ENCODE results near the gene IFT43. TPM values are rescaled to one million over a fixed set of nuclear protein-coding genes. Genes with fewer than 3 reads are reported as not detected.

IFT43 gene
- polyA plus RNA-seq, 3 donors: 50.3 to 51.3 (median 51.2) TPM

DNA sequence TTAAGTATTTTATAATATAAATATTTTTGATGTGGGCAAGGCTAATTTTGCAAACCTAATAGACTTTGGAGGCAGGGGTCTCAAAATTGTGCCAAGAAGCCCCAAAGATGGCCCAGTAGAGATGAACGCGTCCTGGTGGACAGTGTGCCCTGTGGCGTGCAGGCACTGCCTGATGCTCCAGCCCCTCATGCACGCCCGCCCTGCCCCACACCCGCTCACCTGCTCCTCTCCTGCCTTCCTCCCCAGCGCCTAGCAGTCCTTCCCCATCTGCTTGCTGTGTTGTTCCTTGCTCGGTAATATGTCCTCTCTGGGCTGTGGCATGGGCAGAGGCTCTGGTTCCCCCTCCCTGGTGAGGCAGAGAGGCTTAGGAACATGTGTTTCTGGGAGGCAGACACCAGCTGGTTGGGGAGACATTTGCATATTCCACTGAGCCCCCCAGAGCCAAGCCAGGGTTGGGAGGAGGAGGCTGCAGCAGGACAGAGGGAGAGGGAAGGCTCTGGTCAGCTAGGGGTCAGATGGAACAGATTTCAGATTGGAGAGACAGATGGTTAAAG, 119.3 kb downstream of the IFT43 start:
- no peak for DNase-seq

DNA sequence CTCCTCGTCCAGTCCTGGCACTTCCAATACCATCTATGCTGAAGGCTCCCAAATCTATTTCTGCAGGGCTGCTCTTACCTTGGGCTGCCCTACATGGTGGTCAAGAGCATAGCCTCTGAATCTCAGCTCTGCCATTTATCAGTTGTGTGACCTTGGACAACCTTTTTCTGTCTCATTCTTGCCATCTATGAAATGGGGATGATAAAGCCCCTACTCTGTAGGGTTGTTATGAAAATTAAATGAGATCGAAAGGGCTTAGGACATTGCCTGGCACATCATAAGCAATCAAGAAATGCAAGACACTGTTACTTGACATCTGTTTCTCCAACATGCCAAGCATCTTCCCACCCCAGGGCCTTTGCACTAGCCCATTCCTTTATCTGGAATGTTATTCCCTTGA, 120.6 kb downstream of the IFT43 start:
- DNase-seq: no peak

DNA sequence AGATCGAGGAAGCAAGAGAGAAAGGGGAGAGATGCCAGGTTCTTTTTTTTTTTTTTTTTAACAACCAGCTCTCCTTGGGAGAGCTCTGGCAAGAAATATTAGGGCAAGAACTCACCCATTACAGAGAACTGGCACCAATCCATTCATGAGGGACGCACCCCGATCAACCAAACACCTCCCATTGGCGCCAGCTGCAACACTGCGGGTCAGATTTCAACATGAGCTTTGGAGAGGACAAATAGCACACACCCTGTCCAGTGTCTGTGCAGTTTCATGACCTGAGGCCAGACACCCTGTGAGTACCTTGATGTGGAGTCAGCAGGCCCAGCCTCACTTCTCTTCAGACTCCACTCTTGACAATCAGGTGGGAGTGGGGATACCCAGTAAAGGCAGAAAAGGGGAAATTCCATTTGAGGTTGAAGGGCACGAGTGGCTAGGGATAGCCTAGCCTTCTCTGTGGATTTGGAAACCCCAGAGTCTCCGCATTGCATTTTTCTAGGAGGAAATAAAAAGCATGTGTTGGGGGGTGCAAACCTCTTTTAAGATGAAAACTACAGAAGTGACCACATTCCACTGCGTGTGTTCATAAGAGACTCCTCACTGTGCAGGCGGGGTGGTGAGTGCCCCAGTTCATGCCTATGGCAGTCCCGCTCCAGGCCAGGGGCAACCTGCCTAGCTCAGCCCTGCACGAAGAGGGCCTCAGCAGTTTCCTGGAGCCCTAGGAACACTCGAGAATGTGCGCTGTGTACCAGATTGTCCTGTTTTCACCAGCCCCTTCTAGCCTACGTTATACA, 123.7 kb downstream of the IFT43 start:
- DNase-seq: no peak

DNA sequence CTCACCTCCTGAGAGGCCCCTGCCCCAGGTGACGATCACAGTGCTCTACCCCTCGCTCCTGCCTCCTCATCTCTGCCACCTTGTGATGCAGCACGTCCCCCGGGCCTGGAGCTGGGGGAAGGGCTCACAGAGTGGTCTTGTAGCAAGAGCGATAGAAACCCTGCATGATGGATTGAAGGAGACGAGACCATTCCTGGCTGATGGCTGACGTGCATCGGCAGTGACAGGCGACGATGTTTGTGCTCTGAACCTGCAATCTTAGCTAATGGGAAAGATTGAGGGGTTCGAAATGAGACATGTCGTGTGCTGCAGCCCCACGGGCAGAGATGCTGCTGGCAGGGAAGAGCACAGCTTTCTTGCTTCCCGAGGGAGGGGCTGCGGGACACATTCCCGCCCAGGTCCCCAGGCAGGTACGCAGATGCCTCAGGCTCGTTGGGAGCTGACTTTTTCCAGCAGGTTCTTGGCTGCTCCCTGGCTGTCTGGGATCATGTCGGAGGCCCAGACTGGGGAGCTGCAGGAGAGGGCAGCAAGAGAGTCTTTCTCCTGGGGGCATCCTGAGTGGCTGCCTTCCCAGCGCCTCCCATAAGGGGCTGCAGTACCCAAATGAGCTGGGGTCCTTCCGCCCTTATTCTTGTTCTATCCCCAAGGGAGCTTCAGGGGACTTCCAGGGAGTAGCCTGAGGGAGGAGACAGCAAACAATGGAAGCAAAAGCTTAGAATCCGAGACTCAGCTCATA, 127.5 kb downstream of the IFT43 start:
- no peak for DNase-seq

DNA sequence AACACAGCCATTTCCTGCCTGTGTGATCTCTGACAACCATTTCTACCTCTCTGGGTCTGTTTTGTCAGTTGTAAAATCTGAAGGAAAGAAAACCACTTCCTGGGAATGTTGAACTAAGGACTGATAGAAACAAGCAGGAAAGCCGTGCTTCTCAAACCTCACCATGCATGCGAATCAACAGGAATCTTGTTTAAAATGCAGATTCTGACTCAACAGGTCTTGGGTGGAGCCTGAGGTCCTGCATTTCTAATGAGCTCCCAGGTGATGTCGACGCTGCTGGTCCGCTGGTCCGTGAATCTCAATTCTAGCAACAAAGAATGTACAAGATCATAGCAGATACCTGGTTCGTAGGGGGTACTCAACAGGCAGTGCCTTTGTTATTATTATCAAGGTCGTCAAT, 128.1 kb downstream of the IFT43 start:
- no peak for DNase-seq

DNA sequence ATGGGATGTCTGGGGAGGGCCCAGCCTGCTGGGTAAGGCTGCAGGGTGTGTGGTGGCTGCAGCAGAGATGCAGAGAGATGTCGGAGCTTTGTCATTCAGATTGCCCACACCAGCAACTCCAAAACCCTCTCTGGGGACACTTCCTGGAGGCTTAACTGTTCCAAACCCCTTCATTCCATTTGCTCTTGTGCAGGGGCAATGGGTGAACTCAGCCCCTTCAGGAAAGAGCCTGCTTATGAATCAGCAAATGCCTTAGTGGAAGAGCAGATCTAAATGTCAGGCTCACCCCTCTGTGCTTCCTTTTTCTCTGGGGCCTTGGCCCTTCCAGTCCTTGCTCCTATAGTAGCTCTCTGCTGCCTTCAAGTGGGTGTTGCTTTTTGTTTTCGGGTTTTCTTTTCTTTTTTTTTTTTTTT, 129.5 kb downstream of the IFT43 start:
- DNase-seq: no peak

DNA sequence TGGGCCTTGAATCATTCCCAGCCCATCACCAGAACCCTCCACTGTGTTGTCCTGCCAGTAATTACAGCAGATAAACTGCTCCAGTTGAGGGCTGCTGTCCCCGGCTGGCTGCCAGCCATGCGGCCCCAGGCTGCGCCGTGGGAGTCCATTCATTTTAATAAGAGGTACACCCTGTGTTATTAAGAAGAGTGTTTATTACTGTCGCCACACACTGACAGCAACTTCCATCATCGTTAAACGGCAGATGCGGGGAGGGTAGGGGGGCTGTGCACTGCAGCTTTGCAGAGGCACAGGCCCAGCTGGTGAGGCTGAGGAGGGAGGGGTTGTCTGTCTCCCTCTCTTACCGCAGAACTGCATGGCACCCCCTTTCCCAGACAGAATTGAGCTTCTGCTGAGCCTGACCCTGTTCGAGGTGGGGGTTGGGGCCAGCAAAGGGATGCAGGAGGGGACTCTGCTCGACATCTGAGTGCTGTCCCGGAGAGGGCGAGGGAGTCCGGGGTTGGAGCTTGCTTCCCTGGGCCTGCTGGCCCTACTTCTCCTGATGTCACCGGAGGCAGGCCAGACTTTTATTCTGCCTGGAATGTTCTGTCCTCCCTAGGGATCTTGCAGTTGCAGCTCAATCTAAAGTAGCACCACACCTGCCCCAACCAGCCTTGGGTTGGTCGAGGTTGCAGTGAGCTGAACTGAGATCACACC, 132.4 kb downstream of the IFT43 start:
- DNase-seq: no peak

DNA sequence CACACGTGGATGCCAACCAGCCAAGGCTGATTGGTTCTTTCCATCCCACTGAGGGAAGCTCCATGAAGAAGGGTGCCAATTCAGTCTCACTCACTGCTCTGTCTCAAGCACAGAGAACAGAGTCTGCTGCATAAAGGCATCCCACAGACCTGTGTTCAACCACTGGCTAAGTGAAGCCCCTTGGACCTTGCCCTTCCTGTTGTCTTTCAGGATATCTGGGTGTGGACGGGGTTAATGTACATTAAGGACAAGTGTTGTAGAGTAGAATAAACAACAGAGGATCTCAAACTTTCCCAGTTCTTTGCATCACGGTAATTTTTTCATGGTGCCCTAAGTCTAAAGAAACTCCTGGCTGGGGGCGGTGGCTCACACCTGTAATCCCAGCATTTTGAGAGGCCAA, 133.0 kb downstream of the IFT43 start:
- no peak for DNase-seq

DNA sequence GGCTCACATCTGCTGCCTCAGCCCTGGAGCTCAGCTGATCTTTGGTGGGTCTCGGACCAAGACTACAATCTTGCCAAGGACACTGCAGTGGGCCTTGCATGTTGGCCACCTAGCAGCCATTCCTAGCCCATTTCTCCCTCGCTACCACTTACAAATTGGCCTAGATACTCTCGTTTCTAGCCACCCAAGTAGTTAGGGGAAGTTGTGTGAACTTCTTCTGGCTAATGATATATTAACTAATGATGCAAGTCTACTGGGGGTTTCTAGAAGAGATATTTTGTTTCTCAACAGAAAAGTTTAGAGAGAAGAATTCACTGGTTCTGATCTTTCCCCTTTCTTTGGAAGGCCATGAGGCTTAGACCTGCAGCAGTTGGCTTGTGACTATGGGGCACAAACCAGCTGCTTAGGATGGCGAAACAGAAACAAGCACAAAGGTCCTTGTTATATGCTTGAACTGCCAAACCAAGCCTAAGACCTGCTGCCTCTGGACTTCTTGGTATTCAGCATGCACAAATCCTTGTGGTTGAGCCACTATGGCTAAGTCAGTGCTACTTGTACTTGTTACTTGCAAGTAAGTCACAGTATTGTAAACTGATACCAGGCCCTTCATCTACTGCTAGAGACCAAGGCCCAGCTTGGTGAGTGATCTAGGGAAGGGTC, 135.7 kb downstream of the IFT43 start:
- DNase-seq: no peak

DNA sequence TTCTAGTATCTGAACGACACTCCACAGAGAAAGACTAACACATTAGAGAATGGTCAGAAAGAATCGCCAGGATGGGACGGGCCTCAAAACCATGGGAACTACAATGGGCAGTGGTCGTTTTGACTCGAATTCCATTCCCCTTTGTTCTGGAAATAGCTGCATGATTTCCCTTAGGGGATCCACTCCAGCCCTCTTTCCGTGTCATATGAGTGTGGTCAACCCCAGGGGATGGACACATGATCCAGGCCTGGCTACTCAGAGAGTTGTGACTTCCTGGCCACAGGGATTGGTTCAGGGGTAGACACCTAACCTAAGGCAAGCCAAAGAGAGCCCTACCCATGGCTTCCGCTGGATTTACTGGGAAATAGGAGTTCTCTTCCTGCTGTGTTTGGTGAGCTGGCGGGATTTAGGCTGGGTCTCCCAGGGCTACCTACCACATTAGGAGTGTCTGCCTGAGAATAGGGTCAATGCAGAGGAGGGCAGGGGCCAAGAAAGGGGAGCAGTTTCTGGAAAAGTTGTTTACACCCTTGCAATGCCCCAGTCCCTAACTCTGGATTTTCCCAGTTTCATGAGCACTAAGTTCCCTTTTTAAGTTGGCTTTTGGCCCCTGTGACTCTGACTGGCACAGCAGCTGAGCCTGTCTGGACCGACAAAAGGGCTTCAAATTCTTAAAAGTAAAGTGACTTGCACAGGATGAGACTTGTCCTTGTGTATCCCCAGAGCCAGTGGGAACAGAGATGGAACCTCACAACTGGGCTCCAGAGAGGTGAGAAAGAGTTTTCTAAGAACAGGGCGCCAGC, 138.1 kb downstream of the IFT43 start:
- no peak for DNase-seq

DNA sequence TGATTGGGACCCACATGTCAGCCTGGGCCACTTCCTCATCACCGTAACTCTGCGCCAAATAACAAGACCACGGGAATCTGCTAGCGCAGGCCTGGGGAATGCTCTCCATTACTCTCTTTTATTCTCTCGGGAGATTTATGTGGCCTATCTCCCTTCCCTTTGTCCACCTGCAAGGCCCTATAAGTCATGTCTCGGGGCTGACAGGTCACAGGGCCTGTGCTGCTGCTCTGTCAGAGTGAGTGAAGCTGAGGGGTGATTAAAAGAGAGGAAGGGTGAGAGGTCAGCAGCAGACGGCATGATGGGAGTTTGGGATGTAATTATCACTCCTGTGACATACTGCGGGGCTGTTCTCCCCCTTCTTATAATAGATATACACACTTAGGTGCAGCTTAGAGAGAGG, 139.9 kb downstream of the IFT43 start:
- no peak for DNase-seq

DNA sequence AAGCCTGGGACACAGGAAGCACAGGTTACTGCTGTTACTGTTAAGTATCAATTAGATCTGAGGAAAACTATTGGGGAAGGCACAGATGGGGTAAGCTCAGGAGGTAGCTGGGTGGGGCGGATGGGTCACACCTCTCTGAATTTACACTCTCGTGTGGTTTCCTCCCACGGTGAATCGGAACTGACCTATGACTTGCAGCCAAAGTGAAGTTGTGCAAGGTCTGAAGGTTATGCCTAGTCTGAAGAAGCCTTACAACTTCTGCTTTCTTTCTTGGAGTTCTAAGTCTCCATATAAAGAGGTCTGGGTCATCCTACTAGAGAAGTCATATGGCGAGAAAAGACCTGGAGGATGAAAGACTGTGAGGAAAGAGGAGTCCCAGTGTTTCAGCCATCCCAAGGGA, 140.5 kb downstream of the IFT43 start:
- DNase-seq: no peak

DNA sequence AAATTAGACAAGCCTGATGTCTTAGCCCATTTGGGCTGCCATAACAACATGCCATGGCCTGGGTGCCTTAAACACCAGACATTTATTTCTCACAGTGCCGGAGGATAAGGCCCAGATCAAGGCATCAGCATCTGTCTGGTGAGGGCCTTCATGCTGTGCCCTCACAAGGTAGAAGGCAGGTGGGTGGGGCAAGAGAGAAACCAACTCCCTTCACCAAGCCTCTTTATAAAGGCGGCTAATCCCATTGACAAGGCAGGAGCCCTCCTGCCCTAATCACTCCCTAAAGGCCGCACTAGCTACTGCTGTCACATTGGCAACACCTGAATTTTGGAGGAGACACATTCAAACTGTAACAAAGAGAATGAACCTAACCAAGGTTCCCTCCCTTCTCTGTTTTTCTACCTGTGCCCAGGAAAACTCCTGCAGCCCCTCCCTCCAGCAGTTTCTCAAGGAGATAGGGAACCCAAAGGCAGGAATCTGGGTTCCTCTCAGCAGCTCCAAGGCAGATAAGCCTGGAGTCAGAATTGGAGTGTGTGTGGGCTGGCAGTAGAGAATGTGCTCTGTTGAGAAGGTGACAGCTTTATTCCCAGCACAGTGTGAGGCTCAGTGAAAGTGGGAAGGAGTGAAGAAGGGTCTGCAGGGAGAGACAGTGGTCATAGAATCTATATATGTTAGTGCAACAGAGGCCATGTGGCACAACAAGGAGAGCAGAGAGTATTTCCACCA, 144.5 kb downstream of the IFT43 start:
- no peak for DNase-seq

DNA sequence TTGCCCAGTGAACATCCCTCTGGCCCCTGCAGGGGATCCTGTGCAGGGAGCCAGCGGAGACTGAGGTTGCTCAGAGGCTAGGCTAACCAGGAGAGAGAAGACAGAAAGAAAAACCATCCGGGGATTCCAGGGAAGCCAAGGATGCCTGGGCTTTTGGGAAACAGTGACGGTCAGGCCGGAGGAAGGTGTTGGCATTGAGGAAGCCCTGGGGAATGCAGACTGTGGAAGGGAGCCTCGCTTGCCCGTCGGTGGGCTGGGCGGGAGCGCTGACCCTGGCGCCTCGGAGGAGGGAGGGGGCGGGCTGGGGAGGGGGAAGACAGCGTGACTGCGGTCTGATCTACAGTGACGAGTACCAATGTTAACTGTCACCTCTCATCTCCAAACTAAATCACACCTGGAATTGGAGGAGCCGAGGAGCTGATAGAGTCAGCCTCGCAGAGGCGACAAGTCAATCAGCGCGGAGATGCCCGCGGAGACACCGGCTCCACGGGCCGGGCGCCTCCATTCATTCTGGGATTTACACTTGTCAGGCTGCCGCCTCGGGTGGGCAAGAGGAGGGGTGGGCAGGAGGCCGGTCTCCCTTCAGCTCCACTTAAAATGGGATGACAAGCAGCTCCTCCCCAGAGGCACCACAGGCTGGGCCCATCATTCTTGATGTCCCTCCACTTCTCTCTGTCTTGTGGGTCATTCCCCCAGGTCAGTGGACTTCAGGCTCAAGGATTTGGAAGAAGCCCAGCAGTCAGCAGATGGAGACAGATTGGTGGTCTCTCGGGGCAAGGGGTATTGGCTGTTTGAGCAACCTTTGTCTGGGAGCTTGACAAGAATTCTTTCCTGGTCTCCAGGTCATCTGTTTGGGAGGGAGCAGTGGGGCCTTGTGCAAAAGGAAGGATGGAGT, 145.8 kb downstream of the IFT43 start:
- no peak for DNase-seq

DNA sequence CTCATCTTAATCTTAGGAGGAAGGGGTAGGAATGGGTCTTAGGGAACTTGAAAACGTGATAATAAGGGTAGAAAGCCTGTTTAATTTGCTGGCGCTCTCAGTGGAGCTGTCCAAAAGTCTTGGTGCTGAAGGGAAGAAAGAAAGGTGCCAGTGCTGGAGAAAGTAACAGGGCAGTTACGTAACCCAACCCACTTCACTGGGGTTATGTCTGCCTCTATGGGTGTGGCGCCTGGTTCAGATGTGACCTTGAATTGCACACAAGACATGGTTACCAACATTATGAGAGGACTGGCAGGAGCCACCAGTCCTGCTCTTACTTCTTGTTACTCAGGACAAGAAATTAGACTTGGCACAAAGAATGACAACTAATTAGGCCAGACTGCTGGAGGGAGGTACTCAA, 147.5 kb downstream of the IFT43 start:
- peak; percentile 71 for DNase-seq
